OCI-LY3 (cell line): ENCODE data around the gene FAM120A.

Source experiments
- H2AFZ ChIP-seq: fragments of 200-600, 300-600 bp; shearing (Covaris generic); 2 replicates; pipeline ENCODE4 v1.6.0; 2014; ENCODE audit warnings: antibody characterized with exemption, low read depth, low read length
- H3K27ac ChIP-seq: fragments of 200-600, 300-600 bp; sonication (generic); 2 replicates; pipeline ENCODE4 v1.5.1; 2014; ENCODE audit warnings: mild to moderate bottlenecking, low read length, moderate library complexity, mixed read lengths
- H3K27me3 ChIP-seq: fragments of 200-600, 300-600 bp; sonication (generic); 2 replicates; pipeline ENCODE4 v1.6.1; 2014; ENCODE audit warnings: low read depth, low read length, mixed read lengths
- H3K36me3 ChIP-seq: fragments of 200-600, 300-600 bp; sonication (generic); replicated peaks from 2 replicates; pipeline ENCODE3; 2014; ENCODE audit warnings: low read depth, low read length, mixed read lengths
- H3K4me1 ChIP-seq: fragments of 300-600, 200-600 bp; sonication (generic); 2 replicates; pipeline ENCODE4 v1.6.1; 2014; ENCODE audit warnings: low read length, mixed read lengths
- H3K4me2 ChIP-seq: fragments of 200-600, 300-600 bp; sonication (generic); 2 replicates; pipeline ENCODE4 v1.6.1; 2014; ENCODE audit warnings: low read length, mixed read lengths
- H3K4me3 ChIP-seq: fragments of 300-600, 200-600 bp; sonication (generic); 2 replicates; pipeline ENCODE4 v1.5.1; 2014; ENCODE audit warnings: antibody characterized with exemption, mild to moderate bottlenecking, low read length, moderate library complexity
- H3K79me2 ChIP-seq: fragments of 300-600, 200-600 bp; shearing (Covaris generic); 2 replicates; pipeline ENCODE4 v1.6.1; 2014; ENCODE audit warnings: mild to moderate bottlenecking, low read length, mixed read lengths
- H3K9ac ChIP-seq: fragments of 300-600, 200-600 bp; shearing (Covaris generic); 2 replicates; pipeline ENCODE4 v1.6.0; 2014; ENCODE audit warnings: mild to moderate bottlenecking, low read length, moderate library complexity
- H3K9me3 ChIP-seq: fragments of 200-600, 300-600 bp; shearing (Covaris generic); 2 replicates; pipeline ENCODE4 v1.6.1; 2014; ENCODE audit warnings: low read length, mixed read lengths; ENCODE audit not compliant: insufficient read depth
- H4K20me1 ChIP-seq: fragments of 200-600, 300-600 bp; sonication (generic); 2 replicates; pipeline ENCODE4 v1.6.1; 2016; ENCODE audit warnings: low read length, mixed read lengths; ENCODE audit not compliant: insufficient read depth
- EZH2phosphoT487 ChIP-seq: fragments of 200-600 bp; shearing (Covaris generic); IDR thresholded peaks from 2 replicates; pipeline ENCODE4 v1.6.1; 2018; ENCODE audit warnings: antibody characterized with exemption, mixed run types, low read depth
- TF ChIP-seq, protein P1 (sequence below): fragments of 200-600, 300-600 bp; sonication (generic); IDR thresholded peaks from 2 replicates; pipeline ENCODE4 v1.5.1; 2014; ENCODE audit warnings: antibody characterized with exemption, low read length, low read depth

Gene FAM120A

DNA sequence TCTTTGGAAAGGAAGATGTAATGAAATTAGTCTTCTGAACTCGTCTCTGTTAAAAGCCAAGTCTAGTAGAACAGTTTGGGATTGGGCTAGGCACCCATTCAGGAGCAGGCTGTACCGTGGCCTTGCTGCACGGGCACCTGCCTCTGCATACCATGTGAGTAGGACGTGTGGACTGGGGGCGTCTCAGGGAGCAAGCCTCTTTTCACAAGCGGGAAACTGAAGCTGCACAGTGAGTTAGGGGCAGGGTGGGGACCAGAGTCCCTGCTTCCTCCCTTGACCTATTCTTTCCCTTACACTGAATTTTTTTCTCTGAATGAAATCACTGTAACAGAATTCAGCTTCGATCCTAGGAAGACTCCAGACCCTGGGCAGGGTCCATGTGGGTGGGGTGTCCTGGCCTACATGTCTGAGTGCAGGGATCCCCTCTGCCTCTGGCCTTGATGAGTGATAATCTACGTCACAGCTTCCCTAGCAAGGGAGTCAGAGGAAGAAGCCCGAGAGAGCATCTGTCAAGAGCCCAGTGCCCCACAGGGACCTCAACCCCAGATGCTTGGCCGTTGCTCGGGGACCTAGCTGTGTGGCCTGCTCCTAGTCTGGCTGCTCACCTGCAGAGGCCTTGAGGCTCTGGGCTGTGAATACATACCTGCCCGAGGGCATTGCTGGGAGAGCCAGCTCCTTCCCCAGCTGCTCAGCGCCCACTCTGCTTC is 140.0 kb downstream of the FAM120A start:
- H3K27ac ChIP-seq, result no peak overlapping the region
- no peaks in the 10 kb centered on the region for H3K27me3 ChIP-seq
- H3K4me3 ChIP-seq, result no peak overlapping the region
- H2AFZ ChIP-seq, result no peak overlapping the region
- H3K9me3 ChIP-seq, result no peaks in the 10 kb centered on the region
- peaks cover 53% of the 10 kb centered on the region for H3K79me2 ChIP-seq
- no peak overlapping the region for H3K9ac ChIP-seq
- peaks cover 66% of the 10 kb centered on the region for H4K20me1 ChIP-seq
- H3K4me1 ChIP-seq, result no peaks in the 10 kb centered on the region
- no peaks in the 10 kb centered on the region for H3K36me3 ChIP-seq
- H3K4me2 ChIP-seq, result no peak overlapping the region
- TF ChIP-seq, protein P1, sequence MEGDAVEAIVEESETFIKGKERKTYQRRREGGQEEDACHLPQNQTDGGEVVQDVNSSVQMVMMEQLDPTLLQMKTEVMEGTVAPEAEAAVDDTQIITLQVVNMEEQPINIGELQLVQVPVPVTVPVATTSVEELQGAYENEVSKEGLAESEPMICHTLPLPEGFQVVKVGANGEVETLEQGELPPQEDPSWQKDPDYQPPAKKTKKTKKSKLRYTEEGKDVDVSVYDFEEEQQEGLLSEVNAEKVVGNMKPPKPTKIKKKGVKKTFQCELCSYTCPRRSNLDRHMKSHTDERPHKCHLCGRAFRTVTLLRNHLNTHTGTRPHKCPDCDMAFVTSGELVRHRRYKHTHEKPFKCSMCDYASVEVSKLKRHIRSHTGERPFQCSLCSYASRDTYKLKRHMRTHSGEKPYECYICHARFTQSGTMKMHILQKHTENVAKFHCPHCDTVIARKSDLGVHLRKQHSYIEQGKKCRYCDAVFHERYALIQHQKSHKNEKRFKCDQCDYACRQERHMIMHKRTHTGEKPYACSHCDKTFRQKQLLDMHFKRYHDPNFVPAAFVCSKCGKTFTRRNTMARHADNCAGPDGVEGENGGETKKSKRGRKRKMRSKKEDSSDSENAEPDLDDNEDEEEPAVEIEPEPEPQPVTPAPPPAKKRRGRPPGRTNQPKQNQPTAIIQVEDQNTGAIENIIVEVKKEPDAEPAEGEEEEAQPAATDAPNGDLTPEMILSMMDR, result no peak

DNA sequence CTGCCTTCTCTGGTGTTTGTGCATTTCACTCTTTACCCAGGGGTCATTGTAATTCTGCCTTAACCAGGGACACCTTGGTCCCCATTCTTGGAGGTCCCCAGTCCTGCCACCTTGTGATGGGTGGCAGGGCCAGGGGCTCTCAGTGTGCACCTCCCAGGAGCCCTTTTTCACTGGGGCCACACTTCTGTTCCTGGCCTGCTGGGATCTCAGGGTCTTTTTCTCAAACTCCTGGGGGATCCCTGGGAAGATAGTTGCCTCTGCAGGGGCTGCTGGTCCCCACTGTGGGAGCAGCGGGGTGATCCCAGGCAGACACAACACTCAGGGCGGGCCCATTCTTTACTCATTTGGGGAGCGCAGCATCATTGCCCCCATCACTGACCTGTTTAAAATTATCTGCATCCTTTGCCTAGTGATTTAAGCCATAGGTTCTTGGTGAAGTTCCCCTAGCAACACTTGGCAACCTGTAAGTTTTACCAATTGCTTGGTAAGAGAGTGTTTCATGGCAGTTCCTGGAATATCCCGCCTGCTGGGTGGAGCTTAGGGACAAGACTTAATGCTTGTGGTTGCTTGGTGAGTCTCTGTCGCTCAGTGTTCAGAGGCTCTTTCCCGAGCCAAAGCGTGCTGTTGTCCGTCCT is 140.6 kb downstream of the FAM120A start:
- Histone ChIP-seq H3K9ac (no peak overlapping the region), H3K27me3 (no peaks in the 10 kb centered on the region), H3K9me3 (no peaks in the 10 kb centered on the region), H3K79me2 (peaks cover 46% of the 10 kb centered on the region), H3K27ac (no peak overlapping the region), H3K4me1 (no peaks in the 10 kb centered on the region), H3K4me2 (no peak overlapping the region), H2AFZ (no peak overlapping the region), H3K4me3 (no peak overlapping the region), H4K20me1 (peaks cover 66% of the 10 kb centered on the region), H3K36me3 (no peaks in the 10 kb centered on the region)
- TF ChIP-seq, protein P1, result no peak
- TF ChIP-seq EZH2phosphoT487, result no peak

DNA sequence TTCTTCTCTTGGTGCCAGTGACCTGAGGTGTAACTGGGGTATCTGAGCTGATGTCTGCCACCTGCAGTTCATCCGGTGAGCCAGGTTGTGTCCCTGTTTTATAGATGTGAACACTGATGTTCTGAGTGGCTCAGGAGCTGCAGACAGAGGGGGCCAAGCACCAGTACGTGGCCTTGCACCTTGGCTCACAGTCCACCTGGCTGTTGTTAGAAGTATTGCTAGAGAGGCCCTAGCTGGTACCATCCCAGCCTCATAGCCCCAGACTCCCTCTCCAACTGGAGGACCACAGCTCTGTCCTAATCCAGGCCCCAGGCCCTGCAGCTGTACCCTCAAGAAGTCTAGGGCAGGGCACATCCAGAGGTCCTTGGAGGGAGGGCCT is 141.1 kb downstream of the FAM120A start:
- Histone ChIP-seq H2AFZ (no peak overlapping the region), H3K79me2 (peaks cover 42% of the 10 kb centered on the region), H3K9me3 (no peaks in the 10 kb centered on the region), H3K27me3 (no peaks in the 10 kb centered on the region), H3K4me1 (no peaks in the 10 kb centered on the region), H3K9ac (no peak overlapping the region), H3K36me3 (no peaks in the 10 kb centered on the region), H3K4me2 (no peak overlapping the region), H3K4me3 (no peak overlapping the region), H3K27ac (no peak overlapping the region), H4K20me1 (peaks cover 67% of the 10 kb centered on the region)
- TF ChIP-seq, protein P1, result no peak
- TF ChIP-seq EZH2phosphoT487, result no peak

DNA sequence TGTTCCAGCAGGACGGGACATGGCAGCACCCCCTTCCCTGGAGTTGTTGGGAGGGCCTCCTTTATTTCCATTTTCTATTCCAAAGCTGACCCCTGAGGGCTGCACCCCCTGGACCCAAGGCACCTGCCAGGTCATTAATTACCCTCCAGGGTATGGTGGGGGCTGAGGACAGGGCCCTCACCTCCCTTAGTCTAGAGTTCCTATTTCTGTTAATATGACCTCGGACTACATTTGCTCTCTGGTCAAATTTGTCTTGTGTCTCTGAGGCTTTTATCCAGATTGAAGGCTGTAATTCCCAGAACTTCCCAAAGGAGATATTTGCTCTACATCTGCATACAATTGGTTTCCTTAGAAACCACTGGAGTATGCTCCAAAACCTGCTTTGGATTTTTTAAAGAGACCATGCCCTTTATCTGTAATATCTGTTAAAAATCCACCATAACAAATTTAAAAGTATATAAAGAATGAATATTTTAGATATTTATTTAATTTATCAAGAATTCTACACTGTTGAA is 141.7 kb downstream of the FAM120A start:
- no peak for TF ChIP-seq EZH2phosphoT487
- TF ChIP-seq, protein P1, result no peak

More for the DNA sequence above, 141.7 kb downstream of the FAM120A start:
- Histone ChIP-seq H3K36me3 (no peaks in the 10 kb centered on the region), H3K4me1 (no peaks in the 10 kb centered on the region), H3K4me3 (no peak overlapping the region), H3K27me3 (no peaks in the 10 kb centered on the region), H3K9me3 (no peaks in the 10 kb centered on the region), H3K9ac (no peak overlapping the region), H3K79me2 (peaks cover 41% of the 10 kb centered on the region), H2AFZ (no peak overlapping the region), H4K20me1 (peaks cover 67% of the 10 kb centered on the region), H3K27ac (no peak overlapping the region), H3K4me2 (no peak overlapping the region)
